Measurements from ENCODE around the gene AP5Z1.

The AP5Z1 gene

DNA sequence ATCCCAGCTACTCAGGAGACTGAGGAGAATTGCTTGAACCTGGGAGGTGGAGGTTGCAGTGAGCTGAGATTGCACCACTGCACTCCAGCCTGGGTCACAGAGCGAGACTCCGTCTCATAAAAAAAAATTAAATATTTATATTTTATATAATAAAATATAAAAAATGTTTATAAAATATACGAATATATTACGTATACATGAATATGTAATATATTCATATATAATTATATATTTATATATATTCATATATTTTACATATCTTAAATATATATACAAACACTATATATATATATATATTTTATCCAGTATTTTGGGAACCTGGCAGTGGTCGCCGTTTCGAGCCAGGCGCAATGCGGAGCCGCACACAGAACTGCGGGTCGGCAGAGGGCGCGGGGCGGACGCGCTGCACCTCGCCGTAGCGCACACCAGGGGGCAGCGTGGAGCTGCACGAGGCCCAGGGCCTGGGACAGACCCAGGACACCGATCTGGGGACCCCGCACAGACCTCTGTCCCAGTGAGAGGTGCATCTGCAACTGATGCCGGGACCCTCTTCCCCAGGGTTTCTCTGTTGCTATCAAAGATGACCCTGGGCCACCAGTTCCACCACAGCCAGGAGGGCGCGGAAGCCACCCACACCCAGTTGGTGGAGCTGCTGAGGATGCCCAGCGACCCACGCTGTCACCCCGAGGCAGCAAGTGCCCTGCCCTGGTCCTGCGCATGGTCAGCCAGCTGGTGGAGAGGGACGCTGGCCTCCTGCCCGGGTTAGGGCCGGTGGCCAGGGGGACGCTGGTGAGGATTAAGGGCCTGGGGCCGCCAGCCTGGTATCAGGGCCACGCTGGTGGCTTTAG lies 22.7 kb downstream of the AP5Z1 start:
- no peaks in the 10 kb centered on the region for H3K4me1 ChIP-seq (ENCODE audit: low read length)
- peak overlapping the region; percentile 92; the same call in 1 of the 2 replicates for H2AFZ ChIP-seq (ENCODE audit: low read depth, low read length)
- H3K27me3 ChIP-seq (ENCODE audit: low read depth, low read length), result no peaks in the 10 kb centered on the region
- no peaks in the 10 kb centered on the region for H3K79me2 ChIP-seq (ENCODE audit: low read length)
- H3K9ac ChIP-seq (ENCODE audit: low read length), result peak overlapping the region; percentile 43
- H3K9me3 ChIP-seq (ENCODE audit: insufficient read depth, low read length), result no peaks in the 10 kb centered on the region
- no peaks in the 10 kb centered on the region for H3K36me3 ChIP-seq (replicated peaks; ENCODE audit: low read depth, low read length)
- no peak overlapping the region for H3K27ac ChIP-seq (ENCODE audit: low read length)
- peak overlapping the region; percentile 94 for H3K4me2 ChIP-seq (ENCODE audit: low read length)
- no peak for TF ChIP-seq EZH2phosphoT487 (IDR thresholded peaks at IDR 0.05; ENCODE audit: low read depth)
- TF ChIP-seq, protein P1, sequence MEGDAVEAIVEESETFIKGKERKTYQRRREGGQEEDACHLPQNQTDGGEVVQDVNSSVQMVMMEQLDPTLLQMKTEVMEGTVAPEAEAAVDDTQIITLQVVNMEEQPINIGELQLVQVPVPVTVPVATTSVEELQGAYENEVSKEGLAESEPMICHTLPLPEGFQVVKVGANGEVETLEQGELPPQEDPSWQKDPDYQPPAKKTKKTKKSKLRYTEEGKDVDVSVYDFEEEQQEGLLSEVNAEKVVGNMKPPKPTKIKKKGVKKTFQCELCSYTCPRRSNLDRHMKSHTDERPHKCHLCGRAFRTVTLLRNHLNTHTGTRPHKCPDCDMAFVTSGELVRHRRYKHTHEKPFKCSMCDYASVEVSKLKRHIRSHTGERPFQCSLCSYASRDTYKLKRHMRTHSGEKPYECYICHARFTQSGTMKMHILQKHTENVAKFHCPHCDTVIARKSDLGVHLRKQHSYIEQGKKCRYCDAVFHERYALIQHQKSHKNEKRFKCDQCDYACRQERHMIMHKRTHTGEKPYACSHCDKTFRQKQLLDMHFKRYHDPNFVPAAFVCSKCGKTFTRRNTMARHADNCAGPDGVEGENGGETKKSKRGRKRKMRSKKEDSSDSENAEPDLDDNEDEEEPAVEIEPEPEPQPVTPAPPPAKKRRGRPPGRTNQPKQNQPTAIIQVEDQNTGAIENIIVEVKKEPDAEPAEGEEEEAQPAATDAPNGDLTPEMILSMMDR (IDR thresholded peaks at IDR 0.05; ENCODE audit: low read depth, low read length), result peak; percentile 54
- H4K20me1 ChIP-seq (ENCODE audit: insufficient read depth, low read length), result no peaks in the 10 kb centered on the region
- H3K4me3 ChIP-seq (ENCODE audit: low read length), result peak overlapping the region; percentile 77

DNA sequence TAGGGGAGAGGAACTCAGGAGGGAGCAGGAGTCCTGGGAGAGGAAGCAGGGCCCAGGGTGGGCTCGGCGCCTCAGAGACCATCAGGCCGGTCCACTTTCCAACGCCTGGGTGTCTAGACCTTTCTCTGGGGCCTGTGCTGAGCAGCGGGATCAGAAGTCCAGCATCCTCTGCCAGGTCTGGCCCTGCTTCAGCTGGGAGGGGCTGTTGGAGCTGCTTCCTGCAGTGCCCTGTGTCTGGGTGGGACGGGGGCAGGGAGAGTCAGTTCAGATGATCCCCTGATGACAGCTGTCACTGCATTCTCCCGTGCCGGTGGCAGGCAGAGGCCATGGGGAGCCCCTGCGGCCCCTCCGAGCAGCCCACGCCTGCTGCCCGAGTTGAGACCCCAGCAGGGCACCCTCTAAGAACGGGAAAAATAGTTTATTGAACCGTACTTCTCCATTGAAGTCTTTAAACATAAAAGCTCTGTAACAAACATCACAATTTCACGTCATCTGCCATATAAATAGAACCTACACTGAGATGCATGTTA lies 23.3 kb downstream of the AP5Z1 start:
- H2AFZ ChIP-seq (ENCODE audit: low read depth, low read length), result peak overlapping the region; percentile 92; the same call in 1 of the 2 replicates

DNA sequence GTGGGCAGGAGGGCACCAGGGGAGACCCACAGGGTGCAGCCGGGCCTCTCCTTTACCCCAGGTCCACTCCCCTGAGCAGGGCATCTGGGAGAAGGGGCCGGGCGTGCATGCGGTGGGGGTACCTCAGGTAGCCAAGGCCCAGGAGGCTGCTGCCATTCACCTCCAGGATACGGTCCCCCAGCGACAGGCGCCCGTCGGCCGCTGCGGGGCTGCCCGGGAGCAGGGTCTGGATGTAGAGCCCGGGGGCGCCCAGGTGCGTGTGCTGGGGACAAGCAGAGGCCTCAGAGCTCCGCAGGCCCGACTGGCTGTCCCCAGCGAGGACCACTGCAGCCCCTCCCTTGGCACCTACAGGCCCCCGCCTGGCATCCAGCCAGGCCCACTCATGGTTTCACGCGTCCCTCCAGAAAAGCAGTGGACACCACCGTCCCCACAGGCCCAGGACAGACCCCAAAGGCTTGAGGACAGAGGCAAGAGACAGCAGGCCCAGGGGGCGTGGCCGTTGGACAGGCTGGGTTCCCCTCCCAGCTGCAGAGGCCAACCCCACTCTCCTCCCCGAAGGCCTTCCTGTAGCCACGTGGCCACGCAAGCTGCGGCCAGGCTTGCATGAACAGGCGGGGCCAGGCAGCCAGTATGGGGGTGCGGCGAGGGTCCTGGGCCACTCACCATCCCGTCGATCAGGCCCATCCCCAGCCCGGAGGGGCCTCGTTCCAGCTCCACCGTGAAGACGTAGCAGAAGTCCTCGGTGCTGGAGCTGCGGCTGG lies 24.3 kb downstream of the AP5Z1 start:
- no peaks in the 10 kb centered on the region for H3K4me1 ChIP-seq (ENCODE audit: low read length)
- H4K20me1 ChIP-seq (ENCODE audit: insufficient read depth, low read length), result no peaks in the 10 kb centered on the region
- no peak overlapping the region for H3K9ac ChIP-seq (ENCODE audit: low read length)
- H3K36me3 ChIP-seq (replicated peaks; ENCODE audit: low read depth, low read length), result no peaks in the 10 kb centered on the region
- no peak overlapping the region for H3K4me2 ChIP-seq (ENCODE audit: low read length)
- no peaks in the 10 kb centered on the region for H3K9me3 ChIP-seq (ENCODE audit: insufficient read depth, low read length)
- H2AFZ ChIP-seq (ENCODE audit: low read depth, low read length), result no peak overlapping the region
- no peak overlapping the region for H3K27ac ChIP-seq (ENCODE audit: low read length)
- H3K27me3 ChIP-seq (ENCODE audit: low read depth, low read length), result no peaks in the 10 kb centered on the region
- H3K4me3 ChIP-seq (ENCODE audit: low read length), result no peak overlapping the region
- TF ChIP-seq EZH2phosphoT487 (IDR thresholded peaks at IDR 0.05; ENCODE audit: low read depth), result no peak
- TF ChIP-seq, protein P1 (IDR thresholded peaks at IDR 0.05; ENCODE audit: low read depth, low read length), result no peak
- H3K79me2 ChIP-seq (ENCODE audit: low read length), result no peaks in the 10 kb centered on the region

More for the DNA sequence above, 23.3 kb downstream of the AP5Z1 start:
- Histone ChIP-seq H3K4me2 (ENCODE audit: low read length) (peak overlapping the region; percentile 94), H3K4me1 (ENCODE audit: low read length) (no peaks in the 10 kb centered on the region), H3K79me2 (ENCODE audit: low read length) (no peaks in the 10 kb centered on the region), H3K27ac (ENCODE audit: low read length) (no peak overlapping the region), H3K36me3 (replicated peaks; ENCODE audit: low read depth, low read length) (no peaks in the 10 kb centered on the region), H3K27me3 (ENCODE audit: low read depth, low read length) (no peaks in the 10 kb centered on the region), H3K4me3 (ENCODE audit: low read length) (peak overlapping the region; percentile 77), H3K9ac (ENCODE audit: low read length) (peak overlapping the region; percentile 43; the same call in 1 of the 2 replicates), H4K20me1 (ENCODE audit: insufficient read depth, low read length) (no peaks in the 10 kb centered on the region), H3K9me3 (ENCODE audit: insufficient read depth, low read length) (no peaks in the 10 kb centered on the region)
- TF ChIP-seq EZH2phosphoT487 (IDR thresholded peaks at IDR 0.05; ENCODE audit: low read depth), result no peak
- TF ChIP-seq, protein P1 (IDR thresholded peaks at IDR 0.05; ENCODE audit: low read depth, low read length), result no peak

DNA sequence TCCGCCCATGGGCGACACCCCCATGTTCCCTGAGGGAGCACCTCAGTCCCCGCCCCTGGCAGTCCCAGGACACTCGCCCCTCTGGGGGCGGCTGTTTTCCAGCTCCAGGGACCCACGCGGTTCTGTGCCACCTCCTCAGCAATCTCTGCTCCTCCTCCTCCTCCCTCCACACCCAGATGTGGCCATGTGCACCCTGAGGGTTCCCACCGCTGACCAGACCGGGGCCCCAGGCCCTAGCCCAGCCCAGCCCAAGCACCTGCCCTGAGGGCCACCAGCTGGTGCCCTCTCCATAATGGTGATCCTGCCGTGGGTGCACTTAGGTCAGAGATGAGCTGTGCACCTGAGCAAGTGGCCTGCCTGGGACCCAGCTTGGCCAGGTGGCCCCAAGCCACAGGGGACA lies 25.1 kb downstream of the AP5Z1 start:
- Histone ChIP-seq H3K4me1 (ENCODE audit: low read length) (no peaks in the 10 kb centered on the region), H2AFZ (ENCODE audit: low read depth, low read length) (no peak overlapping the region), H3K9me3 (ENCODE audit: insufficient read depth, low read length) (no peaks in the 10 kb centered on the region), H4K20me1 (ENCODE audit: insufficient read depth, low read length) (no peaks in the 10 kb centered on the region), H3K79me2 (ENCODE audit: low read length) (no peaks in the 10 kb centered on the region), H3K27me3 (ENCODE audit: low read depth, low read length) (no peaks in the 10 kb centered on the region), H3K36me3 (replicated peaks; ENCODE audit: low read depth, low read length) (no peaks in the 10 kb centered on the region), H3K9ac (ENCODE audit: low read length) (no peak overlapping the region), H3K4me2 (ENCODE audit: low read length) (no peak overlapping the region), H3K4me3 (ENCODE audit: low read length) (no peak overlapping the region), H3K27ac (ENCODE audit: low read length) (no peak overlapping the region)
- no peak for TF ChIP-seq EZH2phosphoT487 (IDR thresholded peaks at IDR 0.05; ENCODE audit: low read depth)
- TF ChIP-seq, protein P1 (IDR thresholded peaks at IDR 0.05; ENCODE audit: low read depth, low read length), result no peak
